GM21528 (cell line): ENCODE data around the gene KCNH2.
"Not testable (repeated sequence)": the region's sequence is repeated elsewhere in the genome, so short reads cannot be mapped to it uniquely, and the experiment has no call there.

Source experiments
- ATAC-seq: cut with Tn5 transposase; IDR thresholded peaks from one replicate; pipeline ENCODE4 v1.9.1; 2021; ENCODE audit warnings: mild to moderate bottlenecking, moderate library complexity; ENCODE audit not compliant: unreplicated experiment, low FRiP score

KCNH2 gene

DNA sequence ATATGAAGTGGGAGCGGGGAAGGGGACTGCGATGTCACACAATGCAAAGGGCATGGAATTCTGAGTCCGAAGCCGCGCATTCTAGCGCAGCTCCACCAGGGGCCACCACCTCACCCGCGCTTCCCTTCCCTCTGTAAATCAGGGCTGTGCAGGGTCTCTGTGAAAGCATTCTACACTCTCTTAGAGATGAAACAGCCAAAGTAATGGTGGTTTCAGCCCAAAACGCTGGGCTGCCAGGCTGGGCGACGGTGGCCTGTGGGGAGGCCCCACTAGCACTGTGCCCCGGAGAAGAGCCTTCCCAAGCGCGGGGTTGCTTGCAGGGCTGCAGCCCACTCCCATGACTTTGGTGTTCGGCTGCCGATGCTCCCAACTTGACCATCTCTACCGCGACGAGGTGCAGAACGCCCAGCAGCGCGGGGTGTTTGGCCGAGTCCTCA is 34.8 kb upstream of the KCNH2 start:
- no peak for ATAC-seq

DNA sequence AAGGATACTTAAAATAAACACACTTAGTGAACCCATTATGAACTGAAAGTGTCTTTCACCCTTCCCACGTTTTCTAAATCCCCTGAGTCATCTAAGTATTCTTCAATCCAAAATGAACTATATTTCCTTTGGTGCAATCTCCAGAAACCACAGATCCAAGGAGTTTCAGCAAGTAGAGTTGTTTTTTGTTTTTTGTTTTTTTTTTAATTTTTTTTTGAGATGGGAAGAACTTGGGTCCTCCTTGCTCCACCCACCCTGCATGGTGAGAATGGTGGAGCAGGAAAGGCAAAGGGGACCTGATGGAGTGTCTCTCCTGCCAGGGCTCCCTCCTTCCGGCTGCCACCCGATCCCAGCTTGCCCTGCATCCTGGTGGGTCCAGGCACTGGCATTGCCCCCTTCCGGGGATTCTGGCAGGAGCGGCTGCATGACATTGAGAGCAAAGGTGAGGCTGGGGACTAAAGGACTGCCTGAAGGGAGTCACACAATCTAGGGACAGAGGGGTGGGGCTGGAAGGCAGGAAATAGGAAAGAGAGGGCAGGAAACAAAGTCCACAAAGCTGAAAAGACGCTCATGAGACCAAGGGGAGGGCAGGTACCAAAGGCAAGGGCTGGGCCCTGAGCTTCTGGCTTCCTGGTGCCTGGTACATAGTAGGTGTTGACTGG is 34.0 kb upstream of the KCNH2 start:
- ATAC-seq, result no peak

DNA sequence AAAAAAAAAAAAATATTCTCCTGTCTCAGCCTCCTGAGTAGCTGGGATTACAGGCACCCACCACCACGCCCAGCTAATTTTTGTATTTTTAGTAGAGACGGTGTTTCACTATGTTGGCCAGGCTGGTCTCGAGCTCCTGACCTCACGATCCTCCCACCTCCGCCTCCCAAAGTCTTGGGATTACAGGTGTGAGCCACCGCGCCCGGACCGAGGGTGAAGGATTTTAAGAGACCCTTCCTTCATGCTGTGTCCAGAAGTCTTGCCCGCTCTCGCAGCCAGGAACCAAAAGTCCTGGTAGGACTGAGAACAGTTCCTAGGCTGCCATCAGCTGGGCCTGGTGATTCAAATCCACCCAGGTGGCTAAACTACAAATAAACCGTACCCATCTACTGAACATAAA is 33.5 kb upstream of the KCNH2 start:
- not testable (repeated sequence) for ATAC-seq

DNA sequence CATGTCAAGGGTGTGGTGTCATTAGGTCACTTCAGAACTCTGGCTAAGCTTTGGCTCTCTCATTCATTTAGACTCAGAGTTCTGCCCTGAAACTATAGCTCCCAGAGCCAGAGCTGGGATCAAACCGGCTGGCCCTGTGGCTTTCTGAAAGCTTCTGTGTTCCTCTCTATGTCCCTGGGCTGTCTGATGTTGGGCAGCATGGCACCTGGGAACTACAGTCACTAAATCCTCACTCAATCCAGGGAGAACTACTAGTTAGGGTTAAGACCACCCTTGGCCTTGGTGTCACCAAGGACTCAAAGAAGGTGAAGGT is 32.9 kb upstream of the KCNH2 start:
- ATAC-seq, result no peak

DNA sequence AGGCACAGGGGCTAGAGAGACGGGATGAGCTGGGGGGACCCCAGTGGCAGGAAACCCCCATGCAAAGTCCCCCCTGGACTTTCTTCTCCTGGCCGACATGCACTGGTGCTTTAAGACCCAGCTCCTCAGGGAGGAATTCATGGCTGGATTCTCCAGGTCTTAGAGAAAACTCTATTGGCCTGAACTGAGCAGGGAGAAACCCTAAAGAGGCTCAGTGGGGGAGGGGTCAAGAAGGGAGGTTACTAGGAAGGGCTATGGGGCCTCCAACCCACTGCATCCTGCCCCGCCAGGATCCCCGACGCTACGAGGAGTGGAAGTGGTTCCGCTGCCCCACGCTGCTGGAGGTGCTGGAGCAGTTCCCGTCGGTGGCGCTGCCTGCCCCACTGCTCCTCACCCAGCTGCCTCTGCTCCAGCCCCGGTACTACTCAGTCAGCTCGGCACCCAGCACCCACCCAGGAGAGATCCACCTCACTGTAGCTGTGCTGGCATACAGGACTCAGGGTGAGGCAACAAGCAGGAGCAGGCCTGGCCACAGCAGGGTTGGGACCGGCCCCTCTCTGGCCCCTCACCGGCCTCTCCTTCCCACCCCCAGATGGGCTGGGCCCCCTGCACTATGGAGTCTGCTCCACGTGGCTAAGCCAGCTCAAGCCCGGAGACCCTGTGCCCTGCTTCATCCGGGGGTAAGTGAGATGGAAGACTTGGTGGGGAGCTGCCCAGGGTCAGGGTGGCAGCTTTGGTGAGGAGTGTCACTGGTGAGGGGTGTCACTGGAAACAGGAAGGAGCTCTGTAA is 32.4 kb upstream of the KCNH2 start:
- no peak for ATAC-seq

DNA sequence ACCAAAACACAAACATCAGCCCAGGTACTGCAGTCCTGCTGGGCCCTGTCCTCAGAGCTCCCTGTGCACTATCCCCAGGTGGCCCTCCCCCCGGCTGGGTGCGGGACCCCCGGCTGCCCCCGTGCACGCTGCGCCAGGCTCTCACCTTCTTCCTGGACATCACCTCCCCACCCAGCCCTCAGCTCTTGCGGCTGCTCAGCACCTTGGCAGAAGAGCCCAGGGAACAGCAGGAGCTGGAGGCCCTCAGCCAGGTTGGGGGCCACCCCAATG is 31.9 kb upstream of the KCNH2 start:
- ATAC-seq, result no peak

DNA sequence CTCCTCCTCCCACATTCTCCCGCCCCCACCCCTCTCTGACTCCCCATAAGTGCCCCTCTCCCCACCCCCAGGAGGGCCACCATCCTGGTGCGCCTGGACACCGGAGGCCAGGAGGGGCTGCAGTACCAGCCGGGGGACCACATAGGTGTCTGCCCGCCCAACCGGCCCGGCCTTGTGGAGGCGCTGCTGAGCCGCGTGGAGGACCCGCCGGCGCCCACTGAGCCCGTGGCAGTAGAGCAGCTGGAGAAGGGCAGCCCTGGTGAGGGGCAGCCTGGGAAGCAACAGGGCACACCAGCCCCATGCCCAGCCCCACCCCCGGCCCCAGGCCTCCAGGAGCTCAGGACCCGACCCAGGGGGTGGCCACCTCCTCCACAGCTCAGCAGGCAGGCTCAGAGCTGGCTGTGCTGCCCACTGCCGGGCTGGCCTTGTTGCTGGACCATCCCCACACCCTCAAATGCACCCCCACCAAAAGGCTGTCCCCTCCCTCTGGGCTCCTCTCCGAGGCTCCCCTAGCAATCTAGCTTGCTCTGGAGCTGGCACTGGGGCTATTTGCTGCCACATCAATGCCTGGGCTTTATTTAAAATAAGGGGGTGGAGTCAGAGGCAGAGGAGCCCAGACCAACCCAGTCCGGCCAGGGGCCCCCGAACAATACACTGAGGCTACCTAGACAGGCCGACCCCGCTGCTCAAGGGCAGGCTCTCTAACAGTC is 31.4 kb upstream of the KCNH2 start:
- ATAC-seq, result no peak

DNA sequence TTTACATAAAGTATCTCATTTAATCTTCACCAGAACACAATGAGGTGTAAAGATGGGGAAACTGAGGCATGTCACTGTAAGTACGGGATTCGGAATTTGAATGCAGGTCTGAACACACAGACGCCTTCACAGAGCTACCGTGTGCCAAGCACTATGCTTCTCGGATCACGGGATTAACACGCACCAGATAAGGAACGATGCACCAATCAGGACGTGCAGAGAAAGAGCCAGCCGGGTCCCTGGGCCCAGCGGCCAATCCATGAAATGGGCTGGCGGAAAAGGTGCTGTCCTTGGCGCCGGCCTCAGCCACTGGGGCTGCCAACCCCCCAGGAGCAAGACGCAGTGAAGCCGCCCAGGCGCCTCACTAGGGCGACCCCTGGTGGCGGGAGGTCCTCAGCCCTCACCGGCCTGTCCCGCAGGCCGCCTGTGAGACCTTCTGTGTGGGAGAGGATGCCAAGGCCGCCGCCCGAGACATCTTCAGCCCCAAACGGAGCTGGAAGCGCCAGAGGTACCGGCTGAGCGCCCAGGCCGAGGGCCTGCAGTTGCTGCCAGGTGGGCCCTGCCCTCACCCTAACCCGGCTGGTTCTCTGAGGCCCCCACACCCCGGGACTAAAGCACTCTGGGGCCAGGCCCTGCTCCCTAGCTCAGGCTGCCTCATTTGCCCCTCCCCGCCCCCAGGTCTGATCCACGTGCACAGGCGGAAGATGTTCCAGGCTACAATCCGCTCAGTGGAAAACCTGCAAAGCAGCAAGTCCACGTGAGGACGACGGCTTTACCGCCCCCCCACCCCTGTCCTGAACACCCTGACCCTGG is 30.6 kb upstream of the KCNH2 start:
- no peak for ATAC-seq

DNA sequence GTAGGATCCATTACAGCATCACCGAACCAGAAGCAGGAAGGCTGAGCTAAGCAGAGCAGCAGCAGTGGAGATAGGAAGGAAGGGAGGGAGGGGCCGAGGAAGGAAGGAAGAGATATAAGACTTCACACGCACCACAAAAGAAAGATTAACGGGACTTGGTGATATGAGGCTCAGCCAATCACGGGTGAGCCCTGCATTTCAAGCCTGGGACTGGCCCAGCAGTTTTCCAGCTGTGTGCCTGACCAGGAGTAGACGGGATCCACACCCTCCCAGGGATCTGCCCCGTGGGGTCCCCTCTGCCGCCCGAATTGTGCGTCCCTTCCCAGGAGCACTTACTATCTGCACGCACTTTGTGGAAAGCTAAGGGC is 30.0 kb upstream of the KCNH2 start:
- no peak for ATAC-seq

DNA sequence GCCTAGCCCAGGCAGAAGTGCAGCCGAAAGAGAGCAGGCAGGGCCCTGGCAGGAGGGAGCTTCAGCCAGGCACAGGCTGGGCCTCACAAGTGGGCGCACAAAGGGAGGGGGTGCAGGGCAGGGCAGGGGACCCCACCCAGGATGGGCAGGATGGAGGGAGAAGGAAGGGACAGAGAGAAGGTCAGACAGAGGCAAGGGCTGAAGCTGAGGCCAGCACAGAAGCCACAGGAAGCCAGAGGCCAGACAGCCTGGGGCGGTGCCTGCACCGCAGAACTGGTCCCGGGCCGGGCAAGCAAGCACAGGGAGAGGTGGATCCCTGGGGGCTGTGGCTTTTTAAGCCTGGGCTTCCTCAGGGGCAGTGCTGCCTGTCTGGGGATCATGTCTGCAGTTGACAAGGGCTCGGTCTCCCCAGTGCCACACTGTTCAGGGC is 29.4 kb upstream of the KCNH2 start:
- ATAC-seq, result no peak

DNA sequence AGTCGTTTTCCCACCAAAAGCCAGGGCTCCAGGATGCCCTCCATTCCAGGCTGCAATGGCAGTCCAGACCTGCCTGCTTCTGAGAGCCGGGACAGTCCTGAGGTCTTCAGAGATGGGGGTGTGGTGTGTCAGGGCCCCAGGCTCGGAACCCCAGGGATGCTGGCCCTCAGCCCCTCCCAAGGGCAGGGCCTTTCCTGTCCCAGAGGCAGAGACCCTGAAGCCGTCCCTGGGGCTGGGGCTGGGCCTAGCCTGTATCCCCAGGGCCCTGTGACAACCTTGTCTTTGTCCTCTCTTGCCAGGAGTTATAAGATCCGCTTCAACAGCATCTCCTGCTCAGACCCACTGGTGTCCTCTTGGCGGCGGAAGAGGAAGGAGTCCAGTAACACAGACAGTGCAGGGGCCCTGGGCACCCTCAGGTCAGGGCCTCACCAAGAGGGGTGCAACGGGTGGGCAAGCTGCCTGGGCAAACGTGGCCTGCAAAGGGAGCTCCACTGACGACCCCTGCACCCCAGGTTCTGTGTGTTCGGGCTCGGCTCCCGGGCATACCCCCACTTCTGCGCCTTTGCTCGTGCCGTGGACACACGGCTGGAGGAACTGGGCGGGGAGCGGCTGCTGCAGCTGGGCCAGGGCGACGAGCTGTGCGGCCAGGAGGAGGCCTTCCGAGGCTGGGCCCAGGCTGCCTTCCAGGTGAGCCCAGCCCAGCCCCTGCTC is 28.6 kb upstream of the KCNH2 start:
- no peak for ATAC-seq

DNA sequence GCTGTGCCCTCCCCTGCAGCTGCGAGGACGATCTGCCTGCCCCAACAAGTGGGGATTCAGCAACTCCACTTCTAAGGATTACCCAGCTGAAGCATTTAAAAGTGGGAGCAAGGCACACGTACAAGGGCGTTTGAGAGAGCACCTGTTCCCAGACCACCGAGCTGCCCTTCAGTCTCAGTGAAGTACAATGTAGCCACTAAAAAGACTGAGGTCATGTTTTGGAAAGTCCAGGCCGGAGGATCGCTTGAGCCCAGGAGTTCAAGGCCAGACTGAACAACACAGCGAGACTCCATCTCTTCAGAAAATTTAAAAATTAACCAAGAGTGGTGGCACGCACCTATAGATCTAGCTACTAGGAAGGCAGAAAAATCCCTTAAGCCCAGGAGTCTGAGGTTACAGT is 27.4 kb upstream of the KCNH2 start:
- no peak for ATAC-seq

DNA sequence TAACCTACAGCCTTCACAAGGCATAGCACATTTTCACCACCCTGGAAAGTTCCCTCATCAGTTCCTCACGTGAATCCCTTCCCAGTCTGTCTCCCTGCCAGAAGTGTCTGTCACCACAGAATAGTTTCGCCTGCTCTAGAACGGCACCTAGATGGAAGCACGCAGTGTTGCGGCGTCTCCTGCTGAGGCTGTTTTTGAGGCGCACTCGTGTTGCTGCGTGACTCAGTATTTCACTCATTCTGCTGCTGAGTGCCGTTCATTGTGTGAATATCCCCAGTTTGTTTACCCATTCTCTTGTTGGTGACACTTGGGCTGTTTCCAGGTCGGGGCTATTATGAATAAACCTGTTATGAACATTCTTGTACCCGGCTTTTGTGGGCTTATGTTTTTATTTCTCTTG is 25.5 kb upstream of the KCNH2 start:
- ATAC-seq, result no peak

DNA sequence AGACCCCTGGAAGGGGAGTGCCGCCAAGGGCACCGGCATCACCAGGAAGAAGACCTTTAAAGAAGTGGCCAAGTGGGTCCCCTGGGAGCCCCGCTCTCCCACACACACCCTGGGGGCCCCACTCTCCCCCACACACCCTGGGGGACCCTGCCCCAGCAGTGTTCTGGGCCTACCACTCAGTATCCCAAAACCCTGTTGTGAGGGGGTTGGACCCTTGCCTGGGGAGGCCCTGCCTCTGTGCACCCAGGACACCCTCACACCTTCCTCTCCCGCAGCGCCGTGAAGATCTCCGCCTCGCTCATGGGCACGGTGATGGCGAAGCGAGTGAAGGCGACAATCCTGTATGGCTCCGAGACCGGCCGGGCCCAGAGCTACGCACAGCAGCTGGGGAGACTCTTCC is 23.4 kb upstream of the KCNH2 start:
- no peak for ATAC-seq

DNA sequence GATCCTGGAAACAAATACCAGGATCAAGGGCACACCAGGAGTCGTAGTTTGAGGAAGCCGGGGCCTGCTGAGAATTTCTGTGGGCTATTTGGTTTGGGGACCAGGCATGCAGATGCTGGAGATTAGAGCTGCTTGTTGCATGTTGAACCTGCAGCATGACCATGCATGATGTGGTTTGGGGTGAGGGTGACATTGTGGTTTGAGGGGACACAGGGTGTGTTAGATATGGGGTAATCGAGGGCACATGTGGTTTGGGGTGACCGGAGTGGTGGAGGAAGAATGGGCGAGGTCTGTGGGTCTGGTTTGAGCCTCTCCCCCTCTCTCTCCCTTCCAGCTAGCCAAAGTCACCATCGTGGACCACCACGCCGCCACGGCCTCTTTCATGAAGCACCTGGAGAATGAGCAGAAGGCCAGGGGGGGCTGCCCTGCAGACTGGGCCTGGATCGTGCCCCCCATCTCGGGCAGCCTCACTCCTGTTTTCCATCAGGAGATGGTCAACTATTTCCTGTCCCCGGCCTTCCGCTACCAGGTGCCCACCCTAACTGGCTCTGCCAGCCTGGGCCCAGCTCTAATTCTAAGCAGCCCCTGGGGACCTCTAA is 22.9 kb upstream of the KCNH2 start:
- ATAC-seq, result no peak

DNA sequence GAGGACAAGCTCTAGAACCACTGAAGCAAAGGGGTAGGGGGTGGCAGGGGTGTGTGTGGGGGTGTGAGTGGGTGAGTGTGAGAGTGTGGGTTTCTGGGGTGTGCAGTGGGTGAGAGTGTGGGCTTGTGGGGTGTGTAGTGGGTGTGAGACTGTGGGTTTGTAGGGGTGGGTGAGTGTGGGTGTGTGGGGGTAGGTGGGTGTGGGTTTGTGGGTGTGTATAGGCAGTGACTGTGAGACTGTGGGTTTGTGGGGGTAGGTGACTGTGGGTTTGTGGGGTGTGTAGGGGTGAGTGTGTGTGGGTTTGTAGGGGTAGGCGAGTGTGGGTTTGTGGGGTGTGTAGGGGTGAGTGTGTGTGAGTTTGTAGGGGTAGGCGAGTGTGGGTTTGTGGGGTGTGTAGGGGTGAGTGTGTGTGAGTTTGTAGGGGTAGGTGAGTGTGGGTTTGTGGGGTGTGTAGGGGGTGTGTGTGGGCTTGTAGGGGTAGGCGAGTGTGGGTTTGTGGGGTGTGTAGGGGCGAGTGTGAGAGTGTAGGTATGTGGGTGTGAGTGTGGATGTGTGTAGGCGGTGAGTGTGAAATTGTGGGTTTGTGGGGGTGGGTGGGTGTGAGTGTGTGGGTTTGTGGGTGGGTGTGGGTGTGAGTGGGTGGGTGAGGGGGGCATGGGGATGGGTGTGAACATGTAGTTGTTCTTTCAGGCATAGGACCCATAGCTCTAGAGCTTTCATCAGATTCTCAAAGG is 21.5 kb upstream of the KCNH2 start:
- no peak for ATAC-seq

DNA sequence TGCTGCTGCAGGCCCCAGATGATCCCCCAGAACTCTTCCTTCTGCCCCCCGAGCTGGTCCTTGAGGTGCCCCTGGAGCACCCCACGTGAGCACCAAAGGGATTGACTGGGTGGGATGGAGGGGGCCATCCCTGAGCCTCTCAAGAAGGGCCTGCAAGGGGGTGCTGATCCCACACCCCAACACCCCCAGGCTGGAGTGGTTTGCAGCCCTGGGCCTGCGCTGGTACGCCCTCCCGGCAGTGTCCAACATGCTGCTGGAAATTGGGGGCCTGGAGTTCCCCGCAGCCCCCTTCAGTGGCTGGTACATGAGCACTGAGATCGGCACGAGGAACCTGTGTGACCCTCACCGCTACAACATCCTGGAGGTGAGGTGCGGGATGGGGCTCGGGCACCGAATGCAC is 20.9 kb upstream of the KCNH2 start:
- no peak for ATAC-seq

DNA sequence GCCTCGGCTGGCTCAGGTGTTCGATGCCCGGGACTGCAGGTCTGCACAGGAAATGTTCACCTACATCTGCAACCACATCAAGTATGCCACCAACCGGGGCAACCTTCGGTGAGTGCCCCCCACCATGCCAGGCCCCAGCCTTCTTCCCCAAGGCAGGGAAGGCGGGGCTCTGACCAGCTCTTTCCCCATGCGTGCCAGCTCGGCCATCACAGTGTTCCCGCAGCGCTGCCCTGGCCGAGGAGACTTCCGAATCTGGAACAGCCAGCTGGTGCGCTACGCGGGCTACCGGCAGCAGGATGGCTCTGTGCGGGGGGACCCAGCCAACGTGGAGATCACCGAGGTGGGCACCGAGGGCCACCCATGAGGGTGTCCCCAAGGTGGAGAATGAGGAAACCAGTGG is 20.2 kb upstream of the KCNH2 start:
- no peak for ATAC-seq

DNA sequence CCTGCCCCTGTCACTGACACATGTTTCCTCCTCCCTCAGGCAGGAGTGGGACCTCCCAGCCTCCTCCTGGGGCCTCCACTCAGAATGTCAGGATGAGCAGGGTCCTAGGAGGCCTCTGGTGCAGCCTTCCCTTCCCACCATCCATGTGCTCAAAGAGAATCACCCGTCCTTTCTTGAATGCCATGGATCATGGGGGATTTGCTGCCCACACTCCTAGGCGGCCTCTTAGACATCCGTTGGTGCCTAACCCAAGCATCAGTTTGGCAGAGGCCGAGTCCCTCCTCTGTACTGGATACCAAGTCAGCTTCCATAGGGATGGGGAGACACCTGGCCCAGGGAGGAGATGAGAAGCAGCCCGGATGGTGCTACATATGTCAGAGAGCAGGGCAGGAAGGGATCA is 19.7 kb upstream of the KCNH2 start:
- no peak for ATAC-seq

DNA sequence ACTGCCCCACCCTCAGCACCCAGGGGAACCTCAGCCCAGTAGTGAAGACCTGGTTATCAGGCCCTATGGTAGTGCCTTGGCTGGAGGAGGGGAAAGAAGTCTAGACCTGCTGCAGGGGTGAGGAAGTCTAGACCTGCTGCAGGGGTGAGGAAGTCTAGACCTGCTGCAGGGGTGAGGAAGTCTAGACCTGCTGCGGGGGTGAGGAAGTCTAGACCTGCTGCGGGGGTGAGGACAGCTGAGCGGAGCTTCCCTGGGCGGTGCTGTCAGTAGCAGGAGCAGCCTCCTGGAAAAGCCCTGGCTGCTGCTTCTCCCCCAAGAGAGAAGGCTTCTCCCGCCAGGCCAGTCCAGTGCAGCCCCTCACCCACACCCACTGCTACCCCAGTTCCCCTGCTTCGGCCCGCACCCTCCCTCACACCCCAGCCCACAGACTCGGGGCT is 19.0 kb upstream of the KCNH2 start:
- ATAC-seq, result no peak
